OCI-LY3 (cell line): Measurements from ENCODE around the gene LRFN4.

Experiments used
- CTCF ChIP-seq: fragments of 200-600, 300-600 bp; sonication (generic); IDR thresholded peaks from 2 replicates; pipeline ENCODE4 v1.5.1; 2014; ENCODE audit warnings: antibody characterized with exemption, low read length, low read depth
- EZH2phosphoT487 ChIP-seq: fragments of 200-600 bp; shearing (Covaris generic); IDR thresholded peaks from 2 replicates; pipeline ENCODE4 v1.6.1; 2018; ENCODE audit warnings: antibody characterized with exemption, mixed run types, low read depth

GRCh38 chr11:66840317-66841091 is 16.4 kb upstream of the LRFN4 start:
- TF ChIP-seq EZH2phosphoT487 (no peak), CTCF (no peak)
